ENCODE results near the gene ETFA. TPM values are rescaled to one million over a fixed set of nuclear protein-coding genes. Genes with fewer than 3 reads are reported as not detected.

ETFA gene
- total and polyA plus RNA-seq, 2 of the 8 experiments (the other 6 are each of a cell fraction or from before 2014, with no cell fraction given): 60.9 to 90.0 TPM

DNA sequence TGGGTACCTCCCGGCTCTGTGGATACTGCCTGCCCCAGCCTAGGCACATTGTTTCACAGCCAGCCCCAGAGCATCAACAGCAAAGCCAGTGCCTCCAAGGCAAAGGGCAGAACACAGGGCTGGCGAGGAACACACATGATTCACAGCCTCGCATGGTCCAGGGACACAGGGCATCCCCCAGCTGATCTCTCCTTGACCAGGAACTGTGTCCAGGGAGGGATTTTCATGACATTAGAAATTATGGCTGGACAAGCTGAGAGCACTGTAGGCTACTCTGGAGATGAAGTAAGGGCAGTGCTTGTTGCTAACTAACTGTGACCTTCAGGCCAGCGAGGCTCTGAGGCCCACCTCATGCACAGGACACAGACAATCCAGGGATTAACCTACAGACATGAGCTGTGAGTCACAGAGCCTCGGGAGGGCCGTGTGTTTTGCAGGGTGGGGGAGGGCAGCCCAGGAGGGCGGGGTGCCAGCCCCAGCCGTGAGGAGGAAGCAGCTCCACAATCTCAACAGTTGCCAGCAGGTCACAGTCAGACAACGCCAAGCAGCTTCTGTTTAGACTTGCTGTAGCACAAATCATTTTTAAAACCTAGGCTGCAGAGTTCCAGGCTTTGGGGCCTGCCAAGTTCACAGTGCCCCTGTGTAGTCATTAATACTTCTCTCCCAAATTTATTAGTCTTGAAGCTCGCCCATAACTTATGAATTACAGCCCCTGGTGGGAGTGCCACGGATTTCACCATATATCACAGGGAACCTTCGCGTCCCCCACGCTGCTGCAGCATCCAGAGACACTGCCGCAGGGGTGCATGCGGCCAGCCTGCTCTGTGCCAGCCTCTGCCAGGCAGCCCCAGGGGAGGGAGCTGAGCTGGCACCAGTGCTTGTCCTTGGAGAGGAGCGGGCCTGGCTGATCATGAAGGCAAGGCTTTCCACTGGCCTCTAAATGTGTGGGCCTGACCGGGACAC is 114.7 kb downstream of the ETFA start (continued):
- TF ChIP-seq JUND (IDR thresholded peaks at IDR 0.05; ENCODE audit: low read length) (no peak), HDAC6 (IDR thresholded peaks at IDR 0.05; ENCODE audit: low read depth, low read length) (no peak)

Data from H1 (cell line).